HepG2 (cell line): ENCODE results near the gene TTC8. TPM values are rescaled to one million over a fixed set of nuclear protein-coding genes. Genes with fewer than 3 reads are reported as not detected.
A peak's percentile ranks its signal among the peaks of the same experiment; 100 is the strongest.

Experiments
- ARID2 ChIP-seq: sonication (generic); formaldehyde crosslinking; IDR thresholded peaks from 2 replicates; pipeline ENCODE4 v1.8.1; 2022; ENCODE audit warnings: mild to moderate bottlenecking, missing genetic modification reagents, borderline replicate concordance
- ATF3 ChIP-seq: sonication (generic); formaldehyde crosslinking; IDR thresholded peaks from 2 replicates; pipeline ENCODE4 v1.4.0; 2020; ENCODE audit warnings: missing genetic modification reagents
- GATAD1 ChIP-seq: IDR thresholded peaks from 2 replicates; pipeline ENCODE4 v1.6.1; 2016; ENCODE audit warnings: missing genetic modification reagents, missing compliant biosample characterization
- GMEB2 ChIP-seq: IDR thresholded peaks from 2 replicates; pipeline ENCODE4 v1.6.1; 2016; ENCODE audit warnings: missing biosample characterization, missing genetic modification reagents, low read depth
- HMGXB4 ChIP-seq, 2 experiments: sonication (generic) in 1 of 2; formaldehyde crosslinking in 1 of 2; IDR thresholded peaks; 2 replicates each; pipeline versions ENCODE4 v1.4.0 to v1.6.1; 2018 to 2020; ENCODE audit warnings: missing genetic modification reagents in 2 of 2, borderline replicate concordance in 1 of 2, low read depth in 1 of 2, mild to moderate bottlenecking in 1 of 2, missing biosample characterization in 1 of 2
- MXI1 ChIP-seq: IDR thresholded peaks from 3 replicates; pipeline ENCODE4 v1.6.1; 2012; ENCODE audit warnings: low read depth, low read length, inconsistent platforms, borderline replicate concordance
- PBX3 ChIP-seq: sonication (generic); formaldehyde crosslinking; IDR thresholded peaks from 2 replicates; pipeline ENCODE4 v1.8.1; 2023; ENCODE audit warnings: missing genetic modification reagents, inconsistent platforms, borderline replicate concordance
- POGZ ChIP-seq: sonication (generic); formaldehyde crosslinking; IDR thresholded peaks from 2 replicates; pipeline ENCODE4 v1.4.0; 2020; ENCODE audit warnings: mild to moderate bottlenecking, missing genetic modification reagents
- RXRA ChIP-seq: sonication (generic); formaldehyde crosslinking; IDR thresholded peaks from 2 replicates; pipeline ENCODE4 v1.5.1; 2020; ENCODE audit warnings: missing genetic modification reagents
- SMARCE1 ChIP-seq: fragments of 450-650 bp; IDR thresholded peaks from 2 replicates; pipeline ENCODE4 v1.6.1; 2017; ENCODE audit warnings: borderline replicate concordance
- SOX6 ChIP-seq, 2 experiments: fragments of 450-650 bp in 1 of 2; sonication (generic) in 1 of 2; formaldehyde crosslinking in 1 of 2; IDR thresholded peaks; 2 replicates each; pipeline versions ENCODE4 v1.4.0 to v1.6.1; 2017 to 2020; ENCODE audit warnings: antibody characterized with exemption in 1 of 2, mild to moderate bottlenecking in 1 of 2, missing genetic modification reagents in 1 of 2
- TCF7L2 ChIP-seq: IDR thresholded peaks from 2 replicates; pipeline ENCODE4 v1.6.1; 2011; ENCODE audit warnings: mild to moderate bottlenecking, low read depth, low read length, moderate library complexity
- TP53 ChIP-seq: sonication (generic); formaldehyde crosslinking; conservative IDR thresholded peaks from 2 replicates; pipeline ENCODE4 v1.4.0; 2020; ENCODE audit warnings: missing genetic modification reagents
- ZBTB1 ChIP-seq: sonication (generic); formaldehyde crosslinking; IDR thresholded peaks from 2 replicates; pipeline ENCODE4 v1.4.0; 2020; ENCODE audit warnings: missing genetic modification reagents, borderline replicate concordance
- ZBTB3 ChIP-seq: sonication (generic); formaldehyde crosslinking; IDR thresholded peaks from 2 replicates; pipeline ENCODE4 v1.4.0; 2020; ENCODE audit warnings: low read depth, mild to moderate bottlenecking, moderate library complexity, missing genetic modification reagents, borderline replicate concordance
- ZNF547 ChIP-seq: sonication (generic); formaldehyde crosslinking; IDR thresholded peaks from 2 replicates; pipeline ENCODE4 v1.5.1; 2020; ENCODE audit warnings: mild to moderate bottlenecking, missing genetic modification reagents
- ZNF567 ChIP-seq: sonication (generic); formaldehyde crosslinking; IDR thresholded peaks from 2 replicates; pipeline ENCODE4 v1.8.1; 2023; ENCODE audit warnings: mild to moderate bottlenecking, missing genetic modification reagents, borderline replicate concordance
- polyA plus RNA-seq, 8 experiments: library from polyadenylated mRNA; depleted of rRNA in 3 of 8; stranded (reverse) in 7 of 8; unstranded in 1 of 8; fragments of >200 nt; fragmentation: Illumina TruSeq in 4 of 8; extraction: Trizol in 4 of 8; gene quantifications; 2 replicates each; pipeline versions ENCODE4 v1.2.1 to v1.2.3, GENCODE V29; 2011 to 2016; ENCODE audit warnings: low read depth in 4 of 8, missing spikeins in 1 of 8, mixed read lengths in 1 of 8; ENCODE audit not compliant: insufficient read depth in 1 of 8
- total RNA-seq, 5 experiments: library from RNA; depleted of rRNA; stranded (reverse); fragments of >200 nt; fragmentation: Illumina TruSeq; extraction: Trizol; gene quantifications; 2 replicates each; pipeline ENCODE4 v1.2.3, GENCODE V29; 2016; ENCODE audit warnings: low read depth in 1 of 5
- TF ChIP-seq, protein P1 (sequence below): IDR thresholded peaks from 2 replicates; pipeline ENCODE4 v1.6.1; 2016
- TF ChIP-seq, protein P2 (sequence below): sonication (generic); formaldehyde crosslinking; conservative IDR thresholded peaks from 2 replicates; pipeline ENCODE4 v1.4.0; 2020; ENCODE audit warnings: missing genetic modification reagents
- TF ChIP-seq, protein P3 (sequence below): sonication (generic); formaldehyde crosslinking; IDR thresholded peaks from 2 replicates; pipeline ENCODE4 v1.5.1; 2020; ENCODE audit warnings: mild to moderate bottlenecking, moderate library complexity, missing genetic modification reagents

Gene TTC8
- total and polyA plus RNA-seq, 2 of the 13 experiments (the other 11 are each of a cell fraction or from before 2014, with no cell fraction given): 13.8 to 15.2 TPM

DNA sequence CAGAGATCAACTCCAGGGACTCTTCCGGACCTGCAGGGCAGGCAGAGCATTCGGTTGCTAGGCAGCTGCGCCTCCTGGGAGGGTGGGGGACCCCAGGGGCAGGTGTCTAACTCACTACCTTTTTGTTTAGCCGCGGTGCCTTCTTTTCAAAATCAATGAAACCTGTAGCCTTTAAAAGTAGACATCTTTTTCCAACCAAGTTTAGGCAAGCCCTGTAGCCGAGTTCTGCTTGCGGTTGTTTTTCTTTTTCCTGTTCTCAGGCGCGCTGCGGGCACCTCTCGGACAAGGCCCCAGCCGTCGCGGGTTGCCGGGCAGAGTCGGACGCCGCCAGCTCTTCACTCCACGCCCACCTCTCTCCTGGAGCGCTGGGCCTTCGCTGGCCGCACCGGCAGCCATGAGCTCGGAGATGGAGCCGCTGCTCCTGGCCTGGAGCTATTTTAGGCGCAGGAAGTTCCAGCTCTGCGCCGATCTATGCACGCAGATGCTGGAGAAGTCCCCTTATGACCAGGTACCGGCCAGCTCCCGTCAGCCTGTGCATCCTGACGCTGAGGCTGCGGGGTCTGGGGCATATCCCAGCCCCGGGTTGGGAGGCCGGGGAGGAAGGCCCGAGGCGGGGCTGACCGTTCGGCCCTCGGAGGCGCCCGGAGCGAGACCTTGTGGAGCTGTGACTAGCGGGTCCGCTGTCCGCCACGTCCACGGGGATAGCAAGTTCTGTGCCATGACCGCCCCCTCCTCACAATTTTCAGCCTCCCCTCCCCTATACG lies at the start of gene TTC8 (continued):
- TF ChIP-seq, protein P1, sequence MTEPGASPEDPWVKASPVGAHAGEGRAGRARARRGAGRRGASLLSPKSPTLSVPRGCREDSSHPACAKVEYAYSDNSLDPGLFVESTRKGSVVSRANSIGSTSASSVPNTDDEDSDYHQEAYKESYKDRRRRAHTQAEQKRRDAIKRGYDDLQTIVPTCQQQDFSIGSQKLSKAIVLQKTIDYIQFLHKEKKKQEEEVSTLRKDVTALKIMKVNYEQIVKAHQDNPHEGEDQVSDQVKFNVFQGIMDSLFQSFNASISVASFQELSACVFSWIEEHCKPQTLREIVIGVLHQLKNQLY (CRISPR knock-in tag): no peak
- TF ChIP-seq ZBTB3 (no peak), PBX3 (CRISPR knock-in tag) (0 out of 2 replicates have a peak, but pooled peaks have one; percentile 15), ARID2 (CRISPR knock-in tag) (no peak), MXI1 (peak; percentile 49; the same call in 1 of the 3 replicates), POGZ (peak; percentile 82), ZNF567 (CRISPR knock-in tag) (0 out of 2 replicates have a peak, but pooled peaks have one; percentile 34), ZNF547 (CRISPR knock-in tag) (peak; percentile 95), ZBTB1 (CRISPR knock-in tag) (no peak), TCF7L2 (no peak), TP53 (CRISPR knock-in tag) (no peak; the same call in 1 of the 2 replicates), GATAD1 (CRISPR knock-in tag) (peak; percentile 76), HMGXB4 (CRISPR knock-in tag; IDR thresholded peaks at IDR 0.05; ENCODE audit: borderline replicate concordance in 1 of 2, low read depth in 1 of 2) (peak; percentile 59 to 83; a peak in 3 of 4 replicates), ATF3 (CRISPR knock-in tag) (no peak), GMEB2 (CRISPR knock-in tag) (no peak), RXRA (CRISPR knock-in tag) (peak; percentile 70; the same call in 1 of the 2 replicates), SOX6 (IDR thresholded peaks at IDR 0.05) (no peak), SOX6 (CRISPR knock-in tag; IDR thresholded peaks at IDR 0.05) (peak; percentile 70), SMARCE1 (no peak)
- TF ChIP-seq, protein P2, sequence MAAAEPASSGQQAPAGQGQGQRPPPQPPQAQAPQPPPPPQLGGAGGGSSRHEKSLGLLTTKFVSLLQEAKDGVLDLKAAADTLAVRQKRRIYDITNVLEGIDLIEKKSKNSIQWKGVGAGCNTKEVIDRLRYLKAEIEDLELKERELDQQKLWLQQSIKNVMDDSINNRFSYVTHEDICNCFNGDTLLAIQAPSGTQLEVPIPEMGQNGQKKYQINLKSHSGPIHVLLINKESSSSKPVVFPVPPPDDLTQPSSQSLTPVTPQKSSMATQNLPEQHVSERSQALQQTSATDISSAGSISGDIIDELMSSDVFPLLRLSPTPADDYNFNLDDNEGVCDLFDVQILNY (CRISPR knock-in tag): no peak
- TF ChIP-seq, protein P3, sequence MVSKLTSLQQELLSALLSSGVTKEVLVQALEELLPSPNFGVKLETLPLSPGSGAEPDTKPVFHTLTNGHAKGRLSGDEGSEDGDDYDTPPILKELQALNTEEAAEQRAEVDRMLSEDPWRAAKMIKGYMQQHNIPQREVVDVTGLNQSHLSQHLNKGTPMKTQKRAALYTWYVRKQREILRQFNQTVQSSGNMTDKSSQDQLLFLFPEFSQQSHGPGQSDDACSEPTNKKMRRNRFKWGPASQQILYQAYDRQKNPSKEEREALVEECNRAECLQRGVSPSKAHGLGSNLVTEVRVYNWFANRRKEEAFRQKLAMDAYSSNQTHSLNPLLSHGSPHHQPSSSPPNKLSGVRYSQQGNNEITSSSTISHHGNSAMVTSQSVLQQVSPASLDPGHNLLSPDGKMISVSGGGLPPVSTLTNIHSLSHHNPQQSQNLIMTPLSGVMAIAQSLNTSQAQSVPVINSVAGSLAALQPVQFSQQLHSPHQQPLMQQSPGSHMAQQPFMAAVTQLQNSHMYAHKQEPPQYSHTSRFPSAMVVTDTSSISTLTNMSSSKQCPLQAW (CRISPR knock-in tag): peak; percentile 52; the same call in 1 of the 2 replicates
